Activated CD4-positive, alpha-beta T cell treated with anti-CD3 and anti-CD28 coated beads for 48 hours (primary cell): ENCODE measurements around the gene IL12B.
A peak's percentile ranks its signal among the peaks of the same experiment; 100 is the strongest.
"Not testable (repeated sequence)": the region's sequence is repeated elsewhere in the genome, so short reads cannot be mapped to it uniquely, and the experiment has no call there.

Experiments used
- DNase-seq: peaks from one replicate; pipeline ENCODE4 v3.0.0-alpha.2; 2020

Gene IL12B

GRCh38 chr5:159332800-159333544 lies 2.7 kb upstream of the IL12B start:
- no peak for DNase-seq

- peak; percentile 84 for DNase-seq
Measured at GRCh38 chr5:159331093-159331973, 1.0 kb upstream of the IL12B start.

DNA sequence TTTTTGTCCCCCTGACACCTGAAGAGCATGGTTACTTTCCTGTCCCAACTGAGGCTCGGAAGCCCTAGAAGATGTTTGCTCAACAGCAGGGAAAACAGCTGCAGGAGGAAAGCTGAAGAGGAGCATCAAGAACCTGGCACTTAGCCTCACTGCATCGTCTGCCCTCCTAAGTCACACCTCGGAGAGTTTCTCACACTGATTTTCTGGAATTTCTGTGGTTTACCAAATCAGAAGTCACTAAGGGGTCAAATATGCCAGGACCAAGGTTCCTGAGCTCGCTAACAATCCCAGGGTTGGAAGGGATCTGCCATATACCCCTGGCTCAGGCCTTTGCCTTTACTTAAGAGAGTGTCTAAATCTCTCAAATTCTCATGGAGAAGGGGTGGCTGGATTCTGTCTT lies 5.3 kb downstream of the IL12B start:
- no peak for DNase-seq

DNA sequence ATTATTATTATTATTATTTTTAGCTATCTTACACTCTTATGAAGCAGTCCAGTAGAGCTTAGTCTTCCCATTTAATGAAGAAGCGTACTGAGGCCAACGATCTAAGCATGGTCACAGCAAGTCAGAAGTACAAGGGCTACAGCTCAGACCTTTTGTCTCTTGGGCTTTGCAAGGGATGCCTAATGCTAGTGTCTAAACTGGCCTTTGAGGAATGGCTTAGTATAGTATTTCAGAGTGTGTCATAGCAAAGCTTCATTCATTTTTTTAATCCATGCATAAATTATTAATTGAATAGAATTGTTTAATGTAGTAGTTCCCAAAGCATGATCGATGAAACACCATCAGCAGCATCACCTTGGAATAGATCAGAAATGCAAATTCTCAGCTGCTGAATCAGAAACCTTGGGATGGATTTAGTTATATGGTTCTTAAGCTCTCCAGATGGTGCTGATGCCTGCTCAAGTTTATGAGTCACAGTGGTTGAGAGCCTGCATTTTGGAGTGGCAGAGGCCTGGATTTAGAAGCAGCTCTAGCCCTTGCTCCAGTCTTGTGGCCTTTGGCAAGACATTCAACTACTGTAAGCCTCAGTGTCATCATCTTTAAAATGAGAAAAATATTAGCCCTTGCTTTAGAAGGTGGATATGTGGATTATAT lies 6.1 kb downstream of the IL12B start:
- no peak for DNase-seq

DNA sequence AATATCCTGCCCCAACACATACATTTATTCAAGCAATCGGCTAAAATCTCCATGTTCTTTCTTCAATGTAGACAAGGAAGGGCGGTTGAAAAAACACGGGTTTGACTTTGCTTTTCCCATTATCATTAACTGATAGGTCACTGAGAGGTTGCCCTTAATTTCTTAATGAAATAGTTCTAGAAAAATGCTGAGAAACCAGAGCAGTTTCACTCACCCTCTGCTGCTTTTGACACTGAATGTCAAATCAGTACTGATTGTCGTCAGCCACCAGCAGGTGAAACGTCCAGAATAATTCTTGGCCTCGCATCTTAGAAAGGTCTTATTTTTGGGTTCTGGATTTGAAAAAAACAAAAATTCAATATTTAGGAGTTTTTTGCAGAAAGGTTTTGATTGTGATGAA lies 8.1 kb downstream of the IL12B start:
- no peak for DNase-seq

GRCh38 chr5:159319832-159320231 lies 10.5 kb downstream of the IL12B start:
- no peak for DNase-seq

DNA sequence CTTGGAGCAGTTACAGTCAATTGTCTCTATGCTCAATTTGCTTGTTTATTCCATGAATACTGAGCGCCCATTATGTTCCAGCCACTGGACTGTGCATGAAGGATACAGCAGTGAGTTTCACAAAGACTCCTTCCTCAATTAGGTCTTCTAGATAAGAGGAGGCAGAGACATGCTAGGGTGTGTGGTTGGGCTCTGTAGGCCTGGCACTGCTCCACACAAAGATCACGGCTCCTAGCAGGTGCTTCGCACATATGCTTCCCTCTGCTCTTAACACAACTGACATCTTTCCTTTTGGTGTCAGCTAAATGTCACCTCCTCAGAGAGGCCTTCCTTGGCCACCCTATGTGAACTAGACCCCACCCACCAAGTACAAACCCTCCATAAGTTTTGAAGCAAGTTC lies 10.9 kb downstream of the IL12B start:
- DNase-seq = no peak

DNA sequence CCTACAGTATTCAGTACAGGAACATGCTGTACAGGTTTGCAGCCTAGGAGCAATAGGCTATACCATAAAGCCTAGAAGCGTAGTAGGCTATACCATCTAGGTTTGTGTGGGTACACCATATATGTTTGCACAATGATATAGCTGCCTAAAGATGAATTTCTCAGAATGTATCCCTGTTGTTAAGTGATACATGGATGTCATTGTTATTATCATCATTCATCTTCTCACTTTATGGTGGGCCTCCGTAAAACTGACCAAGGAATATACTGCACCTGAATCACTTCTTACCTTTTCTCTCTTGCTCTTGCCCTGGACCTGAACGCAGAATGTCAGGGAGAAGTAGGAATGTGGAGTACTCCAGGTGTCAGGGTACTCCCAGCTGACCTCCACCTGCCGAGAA lies 11.8 kb downstream of the IL12B start:
- DNase-seq = no peak

DNA sequence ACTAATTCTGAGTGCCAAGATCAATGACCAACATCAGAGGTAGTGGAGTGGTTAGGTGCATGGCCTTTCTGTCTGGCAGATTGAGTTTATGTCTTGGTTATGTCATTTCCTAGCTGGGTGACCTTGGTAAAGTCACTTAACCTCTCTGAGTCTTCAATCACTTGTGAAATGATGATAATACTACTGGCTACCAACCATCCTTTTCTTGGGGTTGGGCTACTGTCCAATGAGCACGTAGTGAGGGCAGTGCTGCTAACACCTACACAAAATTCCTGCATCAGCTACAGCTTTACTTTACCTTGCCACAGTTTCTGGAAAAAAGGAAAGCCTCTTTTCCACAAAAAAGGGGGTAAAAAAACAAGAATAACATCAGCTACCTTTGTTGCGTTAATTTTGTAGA lies 12.4 kb downstream of the IL12B start:
- no peak for DNase-seq

DNA sequence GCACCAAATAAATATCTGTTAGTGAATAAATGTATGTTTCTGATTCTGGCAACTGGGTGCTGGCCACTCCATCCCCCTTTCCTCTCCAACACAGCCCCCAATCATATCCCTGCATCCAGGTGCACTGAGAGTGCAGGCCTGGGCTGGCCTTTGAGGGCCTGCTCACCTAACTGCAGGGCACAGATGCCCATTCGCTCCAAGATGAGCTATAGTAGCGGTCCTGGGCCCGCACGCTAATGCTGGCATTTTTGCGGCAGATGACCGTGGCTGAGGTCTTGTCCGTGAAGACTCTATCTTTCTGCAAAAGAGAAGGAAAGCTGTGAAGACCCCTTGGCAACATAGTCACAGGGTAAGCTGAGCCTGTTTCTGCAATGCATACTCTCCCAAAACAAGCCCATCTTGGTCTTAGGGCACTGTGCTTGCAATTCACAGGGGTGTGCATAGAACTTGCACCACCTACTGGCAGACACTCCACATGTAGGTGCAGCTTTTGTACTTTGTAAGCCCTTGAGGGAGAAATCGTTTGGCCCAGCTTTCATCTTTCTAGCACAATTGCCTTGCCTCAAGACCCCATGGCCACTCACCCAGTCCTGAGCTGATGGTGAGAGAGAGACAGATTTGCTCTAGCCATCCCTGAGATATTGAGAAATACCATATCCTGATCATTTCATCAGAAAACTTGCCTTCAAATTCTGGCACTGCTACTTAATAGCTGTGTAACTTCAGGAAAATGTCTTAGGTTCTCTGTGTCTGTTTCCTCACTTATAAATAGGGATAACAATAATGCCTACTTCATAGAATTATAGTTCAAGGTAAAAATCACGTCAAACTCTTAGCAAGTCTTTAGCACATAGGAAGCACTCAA lies 13.5 kb downstream of the IL12B start:
- peak; percentile 56 for DNase-seq

GRCh38 chr5:159313197-159313596 lies 17.1 kb downstream of the IL12B start:
- no peak for DNase-seq

DNA sequence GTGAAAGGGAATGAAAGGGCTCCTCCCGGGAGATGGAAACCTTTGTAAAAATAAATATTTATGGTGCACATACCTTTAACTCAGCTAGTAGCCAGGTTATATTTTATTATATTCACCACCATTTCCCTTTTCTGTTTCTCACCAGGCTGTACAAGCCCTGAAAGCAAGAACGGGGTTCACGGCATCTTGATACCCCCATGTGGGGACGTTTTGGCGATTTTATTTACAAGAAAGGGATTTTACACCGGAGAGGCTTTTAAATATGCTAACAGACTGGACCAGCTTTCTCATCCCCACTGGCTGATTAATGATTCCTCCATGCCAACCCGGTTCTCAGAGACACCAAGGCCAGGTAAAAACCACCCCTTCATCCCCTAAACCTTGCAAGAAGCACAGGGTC lies 19.2 kb downstream of the IL12B start:
- DNase-seq = no peak

DNA sequence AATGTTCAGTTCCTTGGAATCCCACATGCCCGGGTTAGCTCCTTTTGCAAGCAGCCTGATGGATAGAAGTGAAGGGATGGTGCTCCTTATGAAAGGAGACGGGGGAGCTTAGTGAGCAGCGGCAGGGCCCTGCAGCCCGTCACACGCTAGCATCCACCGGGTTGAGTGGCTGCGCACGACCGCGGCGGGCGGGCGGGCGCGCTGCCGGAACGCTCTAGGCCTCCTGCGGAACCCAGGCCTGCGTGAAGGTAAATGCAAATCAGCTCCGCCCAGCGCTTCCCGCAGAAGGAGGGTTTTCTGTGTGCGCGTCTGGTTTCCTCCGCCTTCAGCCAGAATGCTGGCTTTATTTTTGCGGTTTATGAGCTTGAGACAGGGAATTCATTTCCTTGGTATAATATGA lies 19.8 kb downstream of the IL12B start:
- peak; percentile 62 for DNase-seq

DNA sequence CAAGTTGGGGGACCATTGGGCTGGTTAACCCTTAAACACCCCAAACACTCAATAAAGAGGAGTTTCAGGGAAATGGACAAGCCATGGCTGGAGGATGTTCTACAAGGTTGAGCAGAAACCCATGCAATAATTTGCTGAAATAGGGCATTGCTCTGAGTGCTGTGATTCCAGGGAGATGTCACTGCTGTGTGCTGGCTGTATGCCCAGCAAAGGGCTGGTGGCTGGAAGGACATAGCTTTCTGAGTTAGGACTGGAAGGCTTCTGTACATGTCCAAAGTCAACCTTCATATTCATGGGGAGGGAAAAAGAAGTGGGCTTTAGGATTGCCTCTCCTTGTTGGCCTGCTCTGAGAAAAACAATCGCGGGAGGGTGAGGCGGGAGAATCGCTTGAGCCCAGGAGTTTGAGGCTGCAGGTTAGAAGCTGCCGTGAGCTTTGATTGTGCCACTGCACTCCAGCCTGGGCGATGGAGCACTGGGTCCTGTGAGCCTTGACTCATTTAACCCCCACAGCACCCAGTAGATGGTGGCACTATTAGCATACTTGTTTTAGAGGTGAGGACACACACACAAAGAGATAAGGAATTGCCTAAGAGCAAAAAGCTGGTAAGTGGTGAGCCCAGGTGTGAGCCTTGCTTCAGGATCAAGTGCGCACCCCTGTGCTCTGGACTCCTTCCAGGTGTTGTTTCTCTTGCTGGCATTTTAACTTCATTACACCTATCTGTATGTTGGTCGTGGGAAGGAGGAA lies 20.4 kb downstream of the IL12B start:
- DNase-seq = no peak

DNA sequence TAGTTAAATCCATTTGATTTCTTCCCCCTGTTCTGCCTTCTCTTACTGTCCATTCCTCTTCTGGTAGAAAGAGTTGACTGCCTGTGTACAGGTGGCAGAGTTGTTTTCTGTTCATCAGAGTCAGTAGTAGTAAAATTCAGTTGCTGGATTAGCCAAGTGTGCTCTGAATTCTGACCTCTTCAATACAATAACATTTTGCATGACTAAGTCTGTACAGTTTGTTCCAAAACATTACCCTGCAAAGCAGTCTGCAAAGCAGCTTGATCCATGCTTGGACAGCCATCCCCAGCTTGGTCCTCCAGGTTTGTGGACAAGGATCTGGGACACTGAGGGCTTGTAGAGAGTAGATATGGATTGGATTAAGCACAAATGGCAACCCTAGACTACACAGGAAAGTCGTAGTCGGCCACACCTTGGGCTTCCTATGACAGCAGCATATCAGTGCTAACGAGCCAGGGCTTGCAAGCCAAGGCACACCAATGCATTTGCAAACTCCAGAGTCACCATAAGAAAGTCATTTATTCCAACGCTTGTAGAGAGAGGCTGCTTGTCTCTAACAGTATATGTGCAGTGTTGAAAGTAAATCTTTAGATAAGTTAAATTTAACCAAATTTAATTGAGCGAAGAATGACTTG lies 25.2 kb downstream of the IL12B start:
- DNase-seq = no peak

DNA sequence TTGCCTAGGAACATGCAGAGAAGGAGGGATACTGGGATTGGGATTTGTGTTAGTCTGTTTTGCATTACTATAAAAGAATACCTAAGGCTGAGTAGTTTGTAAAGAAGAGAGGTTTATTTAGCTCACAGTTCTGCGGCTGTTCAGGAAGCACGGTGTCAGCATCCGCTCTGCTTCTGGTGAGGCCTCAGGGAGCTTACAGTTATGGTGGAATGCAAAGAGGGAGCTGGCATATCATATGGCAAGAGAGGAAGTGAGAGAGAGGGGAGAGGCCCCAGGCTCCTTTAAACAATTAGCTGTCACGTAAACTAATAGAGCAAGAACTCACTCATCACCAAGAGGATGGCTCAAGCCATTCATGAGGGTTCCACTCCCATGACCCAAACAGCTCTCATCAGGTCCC lies 27.0 kb downstream of the IL12B start:
- no peak for DNase-seq

- DNase-seq = not testable (repeated sequence)
Measured at GRCh38 chr5:159301929-159302860, 28.1 kb downstream of the IL12B start.

- DNase-seq = no peak
Measured at GRCh38 chr5:159301466-159301865, 28.8 kb downstream of the IL12B start.

DNA sequence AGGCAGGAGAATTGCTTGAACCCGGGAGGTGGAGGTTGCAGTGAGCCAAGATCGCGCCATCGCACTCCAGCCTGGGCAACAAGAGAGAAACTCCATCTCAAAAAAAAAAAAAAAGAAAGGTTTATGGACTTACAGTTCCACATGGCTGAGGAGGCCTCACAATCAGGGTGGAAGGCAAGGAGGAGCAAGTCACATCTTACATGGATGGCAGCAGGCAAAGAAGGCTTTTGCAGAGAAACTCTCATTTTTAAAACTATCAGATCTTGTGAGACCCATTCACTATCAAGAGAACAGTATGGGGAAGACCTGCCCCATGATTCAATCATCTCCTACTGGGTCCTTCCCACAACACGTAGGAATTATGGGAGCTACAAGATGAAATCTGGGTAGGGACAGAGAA lies 33.0 kb downstream of the IL12B start:
- not testable (repeated sequence) for DNase-seq

GRCh38 chr5:159294921-159295320 lies 35.4 kb downstream of the IL12B start:
- no peak for DNase-seq
